IMR-90 (cell line): ENCODE data around the gene DGLUCY. TPM values are rescaled to one million over a fixed set of nuclear protein-coding genes. Genes with fewer than 3 reads are reported as not detected.

Experiments used
- ATAC-seq: fragments of 200-7000 bp; cut with Tn5 transposase; 2 replicates; pipeline ENCODE4 v1.9.1; 2020; ENCODE audit warnings: low read depth, mild to moderate bottlenecking, moderate library complexity
- BruUV-seq: library from RNA; stranded (reverse); fragments of 400-500 nt; replicated peaks from 2 replicates; lab custom pipeline; 2021; lab: Mats Ljungman, UMichigan
- CTCF ChIA-PET: fragments of 300-600 bp; formaldehyde crosslinking; extraction: SDS; loops from one replicate; lab custom pipeline; 2021; ENCODE audit warnings: antibody characterized with exemption; lab: Yijun Ruan, JAX
- POLR2A ChIA-PET: fragments of 300-600 bp; sonication (Branson Sonifier 250); formaldehyde crosslinking; loops from one replicate; lab custom pipeline; 2022; ENCODE audit warnings: antibody characterized with exemption; ENCODE audit not compliant: unreplicated experiment; lab: Charles Lee
- DNase-seq: peaks from one replicate; pipeline ENCODE4 v3.0.0; 2013
- H2AFZ ChIP-seq: replicated peaks from 2 replicates; pipeline ENCODE3; 2013; ENCODE audit warnings: low read length, mild to moderate bottlenecking; ENCODE audit not compliant: poor library complexity
- H2AK5ac ChIP-seq: 2 replicates; pipeline ENCODE4 v1.6.1; 2013; ENCODE audit warnings: low read depth, low read length, inconsistent platforms
- H2AK9ac ChIP-seq: replicated peaks from 2 replicates; pipeline ENCODE3; 2013; ENCODE audit warnings: mild to moderate bottlenecking, low read depth, low read length, moderate library complexity; ENCODE audit not compliant: poor library complexity
- H2BK120ac ChIP-seq: 2 replicates; pipeline ENCODE4 v1.6.1; 2013; ENCODE audit warnings: low read depth, low read length, inconsistent platforms
- H2BK15ac ChIP-seq: 3 replicates; pipeline ENCODE4 v1.6.1; 2013; ENCODE audit warnings: low read depth, low read length, inconsistent platforms
- H2BK20ac ChIP-seq: 2 replicates; pipeline ENCODE4 v1.6.1; 2013; ENCODE audit warnings: low read depth, mild to moderate bottlenecking, inconsistent platforms, low read length, moderate library complexity
- H2BK5ac ChIP-seq: 2 replicates; pipeline ENCODE4 v1.6.1; 2013; ENCODE audit warnings: mild to moderate bottlenecking, low read depth, low read length, inconsistent platforms; ENCODE audit not compliant: poor library complexity, severe bottlenecking
- H3K14ac ChIP-seq: replicated peaks from 2 replicates; pipeline ENCODE4 v1.6.1; 2013; ENCODE audit warnings: low read depth, low read length, inconsistent platforms
- H3K18ac ChIP-seq: 2 replicates; pipeline ENCODE4 v1.6.1; 2013; ENCODE audit warnings: low read depth, low read length, control low read depth
- H3K23ac ChIP-seq: 2 replicates; pipeline ENCODE4 v1.6.1; 2013; ENCODE audit warnings: low read depth, low read length, inconsistent platforms
- H3K27ac ChIP-seq: 2 replicates; pipeline ENCODE4 v1.5.1; 2013; ENCODE audit warnings: mild to moderate bottlenecking, control low read depth, low read length; ENCODE audit not compliant: insufficient read depth
- H3K27me3 ChIP-seq: 2 replicates; pipeline ENCODE4 v1.6.1; 2013; ENCODE audit warnings: low read length; ENCODE audit not compliant: control insufficient read depth, insufficient read depth
- H3K36me3 ChIP-seq: 2 replicates; pipeline ENCODE4 v1.6.1; 2013; ENCODE audit warnings: low read length, mixed read lengths; ENCODE audit not compliant: control insufficient read depth, insufficient read depth
- H3K4ac ChIP-seq: 2 replicates; pipeline ENCODE4 v1.6.1; 2013; ENCODE audit warnings: low read depth, low read length, inconsistent platforms
- H3K4me1 ChIP-seq: 2 replicates; pipeline ENCODE4 v1.6.1; 2013; ENCODE audit warnings: low read length, mixed read lengths; ENCODE audit not compliant: control insufficient read depth, insufficient read depth
- H3K4me2 ChIP-seq: 2 replicates; pipeline ENCODE4 v1.6.1; 2013; ENCODE audit warnings: low read depth, mild to moderate bottlenecking, control low read depth, low read length, moderate library complexity
- H3K4me3 ChIP-seq: 2 replicates; pipeline ENCODE4 v1.5.1; 2013; ENCODE audit warnings: low read depth, mild to moderate bottlenecking, control low read depth, low read length, moderate library complexity; ENCODE audit not compliant: insufficient read depth
- H3K56ac ChIP-seq: 2 replicates; pipeline ENCODE4 v1.6.1; 2013; ENCODE audit warnings: low read length, inconsistent platforms; ENCODE audit not compliant: insufficient read depth; ENCODE audit errors: extremely low read depth
- H3K79me1 ChIP-seq, 2 experiments: 2 replicates each; pipeline ENCODE4 v1.6.1; 2013; ENCODE audit warnings: low read length in 2 of 2, inconsistent platforms in 1 of 2, low read depth in 1 of 2
- H3K9ac ChIP-seq: 2 replicates; pipeline ENCODE4 v1.6.1; 2013; ENCODE audit warnings: low read depth, low read length, control low read depth
- H3K9me1 ChIP-seq: 2 replicates; pipeline ENCODE4 v1.6.1; 2013; ENCODE audit warnings: low read length, inconsistent platforms; ENCODE audit not compliant: insufficient read depth
- H3K9me3 ChIP-seq: 2 replicates; pipeline ENCODE4 v1.6.1; 2013; ENCODE audit warnings: low read length; ENCODE audit not compliant: control insufficient read depth, insufficient read depth
- H4K20me1 ChIP-seq: 2 replicates; pipeline ENCODE4 v1.6.1; 2013; ENCODE audit warnings: low read length, inconsistent platforms; ENCODE audit not compliant: insufficient read depth
- H4K5ac ChIP-seq: 2 replicates; pipeline ENCODE4 v1.6.1; 2013; ENCODE audit warnings: mild to moderate bottlenecking, low read depth, low read length, control low read depth
- H4K8ac ChIP-seq, 2 experiments: 2 replicates each; pipeline ENCODE4 v1.6.1; 2013; ENCODE audit warnings: low read depth in 2 of 2, low read length in 2 of 2, control low read depth in 1 of 2, inconsistent platforms in 1 of 2
- H4K91ac ChIP-seq: 2 replicates; pipeline ENCODE4 v1.6.1; 2013; ENCODE audit warnings: low read depth, low read length, inconsistent platforms; ENCODE audit not compliant: insufficient read depth
- BHLHE40 ChIP-seq: fragments of 150-350 bp; IDR thresholded peaks from 2 replicates; pipeline ENCODE4 v1.6.1; 2016; ENCODE audit warnings: mild to moderate bottlenecking, low read depth, low read length
- CEBPB ChIP-seq: IDR thresholded peaks from 2 replicates; pipeline ENCODE4 v1.6.1; 2012; ENCODE audit warnings: low read depth, low read length, improper control_type of control experiment
- CHD1 ChIP-seq: IDR thresholded peaks from 2 replicates; pipeline ENCODE4 v1.6.1; 2012; ENCODE audit warnings: low read depth, low read length, improper control_type of control experiment
- FOS ChIP-seq: fragments of 150-350 bp; IDR thresholded peaks from 2 replicates; pipeline ENCODE4 v1.6.1; 2016; ENCODE audit warnings: low read depth, low read length
- NFE2L2 ChIP-seq: fragments of 150-350 bp; IDR thresholded peaks from 2 replicates; pipeline ENCODE4 v1.6.1; 2016; ENCODE audit warnings: low read depth, mild to moderate bottlenecking, low read length
- RAD21 ChIP-seq: IDR thresholded peaks from 2 replicates; pipeline ENCODE4 v1.6.1; 2012; ENCODE audit warnings: low read length, improper control_type of control experiment
- RCOR1 ChIP-seq: IDR thresholded peaks from 2 replicates; pipeline ENCODE4 v1.6.1; 2012; ENCODE audit warnings: mild to moderate bottlenecking, low read length, improper control_type of control experiment; ENCODE audit not compliant: insufficient replicate concordance
- RFX5 ChIP-seq: IDR thresholded peaks from 2 replicates; pipeline ENCODE4 v1.8.0; 2012; ENCODE audit warnings: low read depth, mild to moderate bottlenecking, low read length, moderate library complexity
- SMC3 ChIP-seq: fragments of 150-350 bp; IDR thresholded peaks from 2 replicates; pipeline ENCODE4 v1.6.1; 2016; ENCODE audit warnings: low read depth, mild to moderate bottlenecking, antibody characterized with exemption, low read length, moderate library complexity
- WGBS, 2 experiments: methylation state at CpG; one replicate each; pipeline versions ENCODE4 v1.1.5 to v1.1.7; 2013; ENCODE audit warnings: missing lambda C conversion rate in 2 of 2; ENCODE audit not compliant: insufficient read length in 1 of 2; ENCODE audit errors: extremely low coverage in 2 of 2; 5-methylcytosine and 5-hydroxymethylcytosine counted together
- dilution Hi-C: fragments of 300-500 bp; cut with HindIII; formaldehyde crosslinking; loops from one replicate; pipeline ENCODE4 v1.14.3; 2018; ENCODE audit warnings: low sequenced_read_pairs; ENCODE audit not compliant: unreplicated experiment
- in situ Hi-C: fragments of 300-500 bp; cut with MboI; formaldehyde crosslinking; loops from 3 replicates; pipeline ENCODE4 v1.14.3; 2019; ENCODE audit warnings: low sequenced_read_pairs, inconsistent platforms, mixed read lengths
- intact Hi-C: fragments of 100-400 bp; cut with micrococcal nuclease; formaldehyde crosslinking; loops from 2 replicates; pipeline ENCODE4 v1.10.0; 2022
- polyA plus RNA-seq, 3 experiments: library from polyadenylated mRNA; depleted of rRNA; stranded (reverse); fragments of >200 nt; gene quantifications; 2 replicates each; pipeline ENCODE4 v1.2.3, GENCODE V29; 2012; ENCODE audit warnings: low replicate concordance in 1 of 3
- total RNA-seq: library from RNA; depleted of rRNA; stranded (reverse); fragments of >200 nt; gene quantifications from 2 replicates; pipeline ENCODE4 v1.2.3, GENCODE V29; 2012
- TF ChIP-seq, protein P1 (sequence below): fragments of 150-350 bp; IDR thresholded peaks from 2 replicates; pipeline ENCODE4 v1.6.1; 2017; ENCODE audit warnings: mild to moderate bottlenecking, antibody characterized with exemption, low read length, low read depth
- TF ChIP-seq, protein P2 (sequence below): conservative IDR thresholded peaks from 2 replicates; pipeline ENCODE4 v1.5.1; 2012; ENCODE audit warnings: mild to moderate bottlenecking, low read depth, low read length, improper control_type of control experiment
- TF ChIP-seq, protein P3 (sequence below): fragments of 150-350 bp; IDR thresholded peaks from 2 replicates; pipeline ENCODE4 v1.6.1; 2016; ENCODE audit warnings: low read depth, mild to moderate bottlenecking, low read length, moderate library complexity, borderline replicate concordance

The DGLUCY gene
- total and polyA plus RNA-seq, 2 of the 4 experiments (the other 2 are of a cell fraction): 8.5 to 13.3 TPM

DNA sequence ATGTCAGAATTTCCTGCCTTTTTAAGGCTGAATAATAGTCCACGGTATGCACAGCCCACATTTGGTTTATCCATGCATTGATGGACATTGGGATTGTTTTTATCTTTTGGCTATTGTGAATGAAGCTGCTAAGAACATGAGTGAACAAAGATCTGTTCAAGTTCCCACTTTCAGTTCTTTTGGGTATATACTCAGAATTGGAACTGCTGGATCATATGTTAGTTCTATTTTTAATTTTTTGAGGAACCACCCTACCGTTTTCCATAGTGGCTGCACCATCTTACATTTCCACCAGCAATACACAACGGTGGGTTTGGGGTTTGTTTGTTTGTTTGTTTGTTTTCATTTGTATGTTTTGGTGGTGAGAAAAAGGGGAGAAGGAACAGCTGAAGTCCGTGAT lies 124.2 kb downstream of the DGLUCY start:
- POLR2A ChIA-PET: no interaction called here
- H3K18ac ChIP-seq: no peak overlapping the region
- no peak overlapping the region for H4K8ac ChIP-seq
- no peak overlapping the region for H3K23ac ChIP-seq
- no peak overlapping the region for H4K91ac ChIP-seq
- H3K9ac ChIP-seq: no peak overlapping the region
- no peak overlapping the region for H2BK15ac ChIP-seq
- H2BK120ac ChIP-seq: no peak overlapping the region
- H3K4ac ChIP-seq: no peak overlapping the region
- H3K4me3 ChIP-seq: no peak overlapping the region
- in situ Hi-C loops: no loop called here
- no peak overlapping the region for H3K56ac ChIP-seq
- no peak overlapping the region for H2BK5ac ChIP-seq
- CTCF ChIA-PET: interaction anchor here (0.6 kb wide), 1 partner anchor 65 kb away, joined by 3 read pairs; no protein-coding TSS in a partner anchor
- H3K9me3 ChIP-seq: no peaks in the 10 kb centered on the region
- no peaks in the 10 kb centered on the region for H3K36me3 ChIP-seq
- intact Hi-C loops: no loop called here
- H2AK5ac ChIP-seq: no peak overlapping the region
- DNase-seq (no peak), ATAC-seq (no peak)
- no peak overlapping the region for H2AFZ ChIP-seq
- H2AK9ac ChIP-seq: no peak overlapping the region
- no peak overlapping the region for H3K27ac ChIP-seq
- H3K4me2 ChIP-seq: no peak overlapping the region
- no peaks in the 10 kb centered on the region for H4K20me1 ChIP-seq
- no peak overlapping the region for H2BK20ac ChIP-seq
- dilution Hi-C loops: no loop called here
- 0 out of 4 replicates have a peak, but pooled peaks cover 0 to 5% of the 10 kb centered on the region in 2 experiments for H3K79me1 ChIP-seq
- peaks cover 5% of the 10 kb centered on the region for H3K4me1 ChIP-seq
- BruUV-seq: no TSS peak
- TF ChIP-seq RCOR1 (no peak), NFE2L2 (no peak), RAD21 (no peak), BHLHE40 (no peak), SMC3 (no peak), CEBPB (no peak), RFX5 (no peak), CHD1 (no peak), FOS (no peak)
- TF ChIP-seq, protein P1, sequence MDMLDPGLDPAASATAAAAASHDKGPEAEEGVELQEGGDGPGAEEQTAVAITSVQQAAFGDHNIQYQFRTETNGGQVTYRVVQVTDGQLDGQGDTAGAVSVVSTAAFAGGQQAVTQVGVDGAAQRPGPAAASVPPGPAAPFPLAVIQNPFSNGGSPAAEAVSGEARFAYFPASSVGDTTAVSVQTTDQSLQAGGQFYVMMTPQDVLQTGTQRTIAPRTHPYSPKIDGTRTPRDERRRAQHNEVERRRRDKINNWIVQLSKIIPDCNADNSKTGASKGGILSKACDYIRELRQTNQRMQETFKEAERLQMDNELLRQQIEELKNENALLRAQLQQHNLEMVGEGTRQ: no peak
- TF ChIP-seq, protein P2, sequence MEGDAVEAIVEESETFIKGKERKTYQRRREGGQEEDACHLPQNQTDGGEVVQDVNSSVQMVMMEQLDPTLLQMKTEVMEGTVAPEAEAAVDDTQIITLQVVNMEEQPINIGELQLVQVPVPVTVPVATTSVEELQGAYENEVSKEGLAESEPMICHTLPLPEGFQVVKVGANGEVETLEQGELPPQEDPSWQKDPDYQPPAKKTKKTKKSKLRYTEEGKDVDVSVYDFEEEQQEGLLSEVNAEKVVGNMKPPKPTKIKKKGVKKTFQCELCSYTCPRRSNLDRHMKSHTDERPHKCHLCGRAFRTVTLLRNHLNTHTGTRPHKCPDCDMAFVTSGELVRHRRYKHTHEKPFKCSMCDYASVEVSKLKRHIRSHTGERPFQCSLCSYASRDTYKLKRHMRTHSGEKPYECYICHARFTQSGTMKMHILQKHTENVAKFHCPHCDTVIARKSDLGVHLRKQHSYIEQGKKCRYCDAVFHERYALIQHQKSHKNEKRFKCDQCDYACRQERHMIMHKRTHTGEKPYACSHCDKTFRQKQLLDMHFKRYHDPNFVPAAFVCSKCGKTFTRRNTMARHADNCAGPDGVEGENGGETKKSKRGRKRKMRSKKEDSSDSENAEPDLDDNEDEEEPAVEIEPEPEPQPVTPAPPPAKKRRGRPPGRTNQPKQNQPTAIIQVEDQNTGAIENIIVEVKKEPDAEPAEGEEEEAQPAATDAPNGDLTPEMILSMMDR: no peak
- TF ChIP-seq, protein P3, sequence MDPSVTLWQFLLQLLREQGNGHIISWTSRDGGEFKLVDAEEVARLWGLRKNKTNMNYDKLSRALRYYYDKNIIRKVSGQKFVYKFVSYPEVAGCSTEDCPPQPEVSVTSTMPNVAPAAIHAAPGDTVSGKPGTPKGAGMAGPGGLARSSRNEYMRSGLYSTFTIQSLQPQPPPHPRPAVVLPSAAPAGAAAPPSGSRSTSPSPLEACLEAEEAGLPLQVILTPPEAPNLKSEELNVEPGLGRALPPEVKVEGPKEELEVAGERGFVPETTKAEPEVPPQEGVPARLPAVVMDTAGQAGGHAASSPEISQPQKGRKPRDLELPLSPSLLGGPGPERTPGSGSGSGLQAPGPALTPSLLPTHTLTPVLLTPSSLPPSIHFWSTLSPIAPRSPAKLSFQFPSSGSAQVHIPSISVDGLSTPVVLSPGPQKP: no peak
- WGBS, 2 experiments: no CpG with 5 or more reads among the region's 4 CpGs
- H3K14ac ChIP-seq: no peak overlapping the region
- no peak overlapping the region for H4K5ac ChIP-seq
- H3K27me3 ChIP-seq: no peaks in the 10 kb centered on the region
- peaks cover 7% of the 10 kb centered on the region for H3K9me1 ChIP-seq
